ENCODE measurements around the gene LXN.
"Not testable (repeated sequence)": the region's sequence is repeated elsewhere in the genome, so short reads cannot be mapped to it uniquely, and the experiment has no call there.

DNA sequence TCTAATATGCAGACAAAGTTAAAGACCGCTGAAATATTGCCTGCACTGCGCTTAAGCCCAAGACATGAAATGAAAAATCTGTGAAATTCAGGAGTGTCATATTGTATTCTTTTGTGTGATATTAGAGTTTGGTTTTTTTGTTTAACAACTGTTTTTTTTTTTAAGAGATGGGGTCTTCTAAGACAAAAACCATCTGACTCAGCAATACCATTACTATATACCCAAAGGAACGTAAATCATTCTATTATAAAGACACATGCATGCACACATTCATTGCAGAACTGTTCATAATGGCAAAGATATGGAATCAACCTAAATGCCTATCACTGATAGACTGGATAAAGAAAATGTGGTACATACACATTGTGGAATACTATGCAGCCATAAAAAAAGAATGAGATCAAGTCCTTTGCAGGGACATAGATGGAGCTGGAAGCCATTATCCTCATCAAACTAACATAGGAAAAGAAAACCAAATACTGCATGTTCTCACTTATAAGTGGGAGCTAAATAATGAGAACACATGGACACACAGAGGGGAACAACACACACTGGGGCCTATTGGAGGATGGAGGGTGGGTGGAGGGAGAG lies 21.5 kb upstream of the LXN start:
- TF ChIP-seq POLR2A (IDR thresholded peaks at IDR 0.05; ENCODE audit: low read depth, low read length); TAF1 (IDR thresholded peaks at IDR 0.05; ENCODE audit: borderline replicate concordance, low read depth, low read length); POLR2AphosphoS5 (IDR thresholded peaks at IDR 0.05; ENCODE audit: low read depth, low read length): not testable (repeated sequence)

Data from GM12892 (cell line).